ENCODE measurements around the gene DLG2. TPM values are rescaled to one million over a fixed set of nuclear protein-coding genes. Genes with fewer than 3 reads are reported as not detected.

Gene DLG2
- total and polyA plus RNA-seq, 3 experiments from 2014 or later: 0.81 to 1.5 (median 1.3) TPM

DNA sequence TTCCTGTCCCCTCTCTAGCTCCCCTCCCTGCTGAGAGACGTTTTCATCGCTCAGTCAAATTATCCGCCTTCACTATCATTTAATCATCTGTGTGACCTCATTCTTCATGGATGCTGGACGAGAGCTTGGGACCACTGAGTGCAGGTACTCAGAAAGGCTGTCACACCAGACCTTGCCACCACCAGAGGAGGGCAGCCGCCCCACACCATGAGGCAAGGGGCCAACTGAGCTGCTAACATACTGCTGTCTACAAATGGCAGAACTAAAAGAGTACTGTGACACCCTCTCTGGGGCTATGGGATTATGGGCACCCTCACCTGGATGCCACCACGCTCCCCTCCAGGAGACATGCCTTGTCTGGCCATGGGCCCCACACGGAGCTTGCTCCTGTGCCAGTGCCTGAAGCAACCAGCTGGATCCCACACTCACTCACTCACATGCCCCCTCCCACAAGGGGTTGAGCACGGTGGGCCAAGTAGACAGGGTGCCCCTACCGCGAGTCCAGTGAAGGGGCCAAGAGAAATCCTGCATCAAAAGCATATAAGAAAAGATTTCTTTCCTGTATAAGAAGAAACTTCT lies 1670.9 kb downstream of the DLG2 start:
- Mint-ChIP-seq H3K4me3 (no peak overlapping the region), H3K4me1 (no peaks in the 10 kb centered on the region), H3K27ac (no peak overlapping the region), H3K9me3 (peaks cover 0 to 8% (median 3%) of the 10 kb centered on the region in 5 donors), H3K36me3 (no peaks in the 10 kb centered on the region), H3K27me3 (peaks cover 0 to 3% of the 10 kb centered on the region in 2 donors)
- no peaks in the 10 kb centered on the region for H3K27me3 ChIP-seq (ENCODE audit: insufficient read depth, low read length, poor library complexity, severe bottlenecking)
- H3K36me3 ChIP-seq (ENCODE audit: insufficient read depth, low read length): no peaks in the 10 kb centered on the region
- DNase-seq: no peak
- CTCF ChIA-PET: no interaction called here
- POLR2A ChIA-PET: no interaction called here
- no peaks in the 10 kb centered on the region for H3K4me1 ChIP-seq (ENCODE audit: insufficient read depth, low read length)
- H3K4me3 ChIP-seq (ENCODE audit: low read length): no peak overlapping the region
- no peak overlapping the region for H3K27ac ChIP-seq (ENCODE audit: low read depth, low read length)
- H3K9me3 ChIP-seq (ENCODE audit: low read length): no peaks in the 10 kb centered on the region

DNA sequence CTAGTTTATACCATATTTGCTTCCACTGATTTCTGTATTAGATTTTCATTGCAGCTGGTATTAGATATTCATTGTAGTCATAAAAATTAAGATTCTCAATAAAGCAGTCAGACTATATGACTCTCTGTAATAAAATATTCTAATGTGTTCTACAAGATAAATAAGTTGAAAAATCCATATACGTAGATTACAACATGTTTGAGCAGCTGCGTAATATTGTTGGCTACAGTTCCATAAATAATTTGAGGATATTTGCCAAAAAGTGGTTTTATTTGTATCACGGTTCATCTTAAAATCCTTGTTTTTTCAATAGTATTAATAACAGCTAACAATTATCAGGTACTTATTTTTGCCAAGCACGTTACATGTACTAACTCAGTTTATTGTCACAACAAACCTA lies 1672.4 kb downstream of the DLG2 start:
- Mint-ChIP-seq H3K4me1 (no peaks in the 10 kb centered on the region), H3K36me3 (no peaks in the 10 kb centered on the region), H3K27me3 (peaks cover 0 to 3% of the 10 kb centered on the region in 2 donors), H3K4me3 (no peak overlapping the region), H3K27ac (no peak overlapping the region), H3K9me3 (peaks cover 0 to 6% (median 3%) of the 10 kb centered on the region in 5 donors)
- H3K9me3 ChIP-seq (ENCODE audit: low read length): no peaks in the 10 kb centered on the region
- no peak overlapping the region for H3K27ac ChIP-seq (ENCODE audit: low read depth, low read length)
- no peaks in the 10 kb centered on the region for H3K27me3 ChIP-seq (ENCODE audit: insufficient read depth, low read length, poor library complexity, severe bottlenecking)
- H3K4me3 ChIP-seq (ENCODE audit: low read length): no peak overlapping the region
- no peaks in the 10 kb centered on the region for H3K4me1 ChIP-seq (ENCODE audit: insufficient read depth, low read length)
- DNase-seq: no peak
- CTCF ChIA-PET: no interaction called here
- POLR2A ChIA-PET: no interaction called here
- H3K36me3 ChIP-seq (ENCODE audit: insufficient read depth, low read length): no peaks in the 10 kb centered on the region

GRCh38 chr11:83951521-83951920 lies 1675.6 kb downstream of the DLG2 start:
- Histone ChIP-seq H3K4me1 (ENCODE audit: insufficient read depth, low read length) (no peaks in the 10 kb centered on the region), H3K27ac (ENCODE audit: low read depth, low read length) (no peak overlapping the region), H3K27me3 (ENCODE audit: insufficient read depth, low read length, poor library complexity, severe bottlenecking) (no peaks in the 10 kb centered on the region), H3K4me3 (ENCODE audit: low read length) (no peak overlapping the region), H3K9me3 (ENCODE audit: low read length) (no peaks in the 10 kb centered on the region), H3K36me3 (ENCODE audit: insufficient read depth, low read length) (no peaks in the 10 kb centered on the region)
- ChIA-PET POLR2A (no interaction called here), CTCF (no interaction called here)
- Mint-ChIP-seq H3K27me3 (no peaks in the 10 kb centered on the region), H3K4me1 (no peaks in the 10 kb centered on the region), H3K36me3 (no peaks in the 10 kb centered on the region), H3K9me3 (peaks cover 0 to 6% (median 2%) of the 10 kb centered on the region in 5 donors), H3K4me3 (no peak overlapping the region), H3K27ac (no peak overlapping the region)
- no peak for DNase-seq

DNA sequence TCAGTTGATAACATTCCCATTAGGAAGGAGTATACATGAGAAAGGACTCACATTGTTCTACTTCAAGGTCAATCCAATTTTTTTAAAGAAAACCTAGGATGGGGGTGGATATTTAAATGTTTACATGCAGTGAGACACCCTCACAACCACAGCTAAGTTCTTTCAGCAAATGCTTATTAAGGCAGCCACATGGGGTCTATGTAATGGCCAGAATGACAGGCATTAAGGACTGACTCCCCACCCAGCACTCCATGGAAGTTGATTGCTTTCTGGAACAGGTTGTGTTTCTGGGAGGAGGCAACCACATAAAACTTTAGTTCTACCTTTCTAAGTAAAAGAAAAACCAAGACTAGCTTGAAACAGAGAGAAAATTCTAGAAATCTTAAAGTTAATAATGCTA lies 1678.9 kb downstream of the DLG2 start:
- no peaks in the 10 kb centered on the region for H3K4me1 Mint-ChIP-seq
- no peak overlapping the region for H3K4me3 Mint-ChIP-seq
- ChIA-PET CTCF (no interaction called here), POLR2A (no interaction called here)
- Histone ChIP-seq H3K27ac (ENCODE audit: low read depth, low read length) (no peak overlapping the region), H3K36me3 (ENCODE audit: insufficient read depth, low read length) (no peaks in the 10 kb centered on the region), H3K4me1 (ENCODE audit: insufficient read depth, low read length) (no peaks in the 10 kb centered on the region), H3K4me3 (ENCODE audit: low read length) (no peak overlapping the region), H3K9me3 (ENCODE audit: low read length) (no peaks in the 10 kb centered on the region), H3K27me3 (ENCODE audit: insufficient read depth, low read length, poor library complexity, severe bottlenecking) (no peaks in the 10 kb centered on the region)
- H3K36me3 Mint-ChIP-seq: no peaks in the 10 kb centered on the region
- no peaks in the 10 kb centered on the region for H3K27me3 Mint-ChIP-seq
- H3K9me3 Mint-ChIP-seq: peaks cover 0 to 19% (median 10%) of the 10 kb centered on the region in 5 donors
- no peak for DNase-seq
- no peak overlapping the region for H3K27ac Mint-ChIP-seq

DNA sequence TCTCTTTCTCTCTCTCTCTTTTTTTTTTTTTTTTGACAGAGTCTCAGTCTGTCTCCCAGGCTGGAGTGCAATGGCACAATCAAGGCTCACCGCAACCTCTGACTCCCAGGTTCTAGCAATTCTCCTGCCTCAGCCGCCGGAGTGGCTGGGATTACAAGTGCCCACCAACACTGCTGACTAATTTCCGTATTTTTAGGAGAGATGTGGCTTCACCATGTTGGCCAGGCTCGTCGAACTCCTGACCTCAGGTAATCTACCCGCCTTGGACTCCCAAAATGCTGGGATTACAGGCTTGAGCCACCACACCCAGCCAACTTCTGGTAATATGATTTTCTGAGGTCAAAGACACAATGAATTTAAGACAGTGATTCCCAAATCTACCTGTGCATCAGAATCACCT lies 1681.2 kb downstream of the DLG2 start:
- no peaks in the 10 kb centered on the region for H3K4me1 ChIP-seq (ENCODE audit: insufficient read depth, low read length)
- no peaks in the 10 kb centered on the region for H3K4me1 Mint-ChIP-seq
- H3K36me3 Mint-ChIP-seq: no peaks in the 10 kb centered on the region
- no peaks in the 10 kb centered on the region for H3K9me3 ChIP-seq (ENCODE audit: low read length)
- no peaks in the 10 kb centered on the region for H3K36me3 ChIP-seq (ENCODE audit: insufficient read depth, low read length)
- peaks cover 0 to 23% (median 12%) of the 10 kb centered on the region in 5 donors for H3K9me3 Mint-ChIP-seq
- CTCF ChIA-PET: no interaction called here
- H3K27ac Mint-ChIP-seq: no peak overlapping the region
- no peak overlapping the region for H3K4me3 ChIP-seq (ENCODE audit: low read length)
- DNase-seq: no peak
- no peaks in the 10 kb centered on the region for H3K27me3 ChIP-seq (ENCODE audit: insufficient read depth, low read length, poor library complexity, severe bottlenecking)
- no peak overlapping the region for H3K4me3 Mint-ChIP-seq
- H3K27ac ChIP-seq (ENCODE audit: low read depth, low read length): no peak overlapping the region
- POLR2A ChIA-PET: no interaction called here
- H3K27me3 Mint-ChIP-seq: no peaks in the 10 kb centered on the region

- H3K9me3 Mint-ChIP-seq: peaks cover 4 to 32% (median 11%) of the 10 kb centered on the region in 5 donors
Measured at GRCh38 chr11:83941050-83941449, 1686.1 kb downstream of the DLG2 start.

GRCh38 chr11:83938148-83938547 lies 1689.0 kb downstream of the DLG2 start:
- Mint-ChIP-seq H3K36me3 (no peaks in the 10 kb centered on the region), H3K27ac (no peak overlapping the region), H3K27me3 (no peaks in the 10 kb centered on the region), H3K4me1 (no peaks in the 10 kb centered on the region), H3K9me3 (peaks cover 4 to 21% (median 6%) of the 10 kb centered on the region in 5 donors), H3K4me3 (no peak overlapping the region)
- DNase-seq: no peak
- POLR2A ChIA-PET: no interaction called here
- H3K27ac ChIP-seq (ENCODE audit: low read depth, low read length): no peak overlapping the region
- H3K9me3 ChIP-seq (ENCODE audit: low read length): no peaks in the 10 kb centered on the region
- CTCF ChIA-PET: no interaction called here
- no peak overlapping the region for H3K4me3 ChIP-seq (ENCODE audit: low read length)
- no peaks in the 10 kb centered on the region for H3K4me1 ChIP-seq (ENCODE audit: insufficient read depth, low read length)
- H3K36me3 ChIP-seq (ENCODE audit: insufficient read depth, low read length): no peaks in the 10 kb centered on the region
- H3K27me3 ChIP-seq (ENCODE audit: insufficient read depth, low read length, poor library complexity, severe bottlenecking): no peaks in the 10 kb centered on the region

More at GRCh38 chr11:83941050-83941449, 1686.1 kb downstream of the DLG2 start:
- CTCF ChIA-PET: no interaction called here
- H3K36me3 ChIP-seq (ENCODE audit: insufficient read depth, low read length): no peaks in the 10 kb centered on the region
- H3K27ac ChIP-seq (ENCODE audit: low read depth, low read length): no peak overlapping the region
- no peaks in the 10 kb centered on the region for H3K9me3 ChIP-seq (ENCODE audit: low read length)
- no peak overlapping the region for H3K27ac Mint-ChIP-seq
- POLR2A ChIA-PET: no interaction called here
- H3K36me3 Mint-ChIP-seq: no peaks in the 10 kb centered on the region
- no peaks in the 10 kb centered on the region for H3K4me1 Mint-ChIP-seq
- no peaks in the 10 kb centered on the region for H3K27me3 Mint-ChIP-seq
- no peaks in the 10 kb centered on the region for H3K4me1 ChIP-seq (ENCODE audit: insufficient read depth, low read length)
- DNase-seq: no peak
- no peak overlapping the region for H3K4me3 Mint-ChIP-seq
- H3K27me3 ChIP-seq (ENCODE audit: insufficient read depth, low read length, poor library complexity, severe bottlenecking): no peaks in the 10 kb centered on the region
- no peak overlapping the region for H3K4me3 ChIP-seq (ENCODE audit: low read length)

DNA sequence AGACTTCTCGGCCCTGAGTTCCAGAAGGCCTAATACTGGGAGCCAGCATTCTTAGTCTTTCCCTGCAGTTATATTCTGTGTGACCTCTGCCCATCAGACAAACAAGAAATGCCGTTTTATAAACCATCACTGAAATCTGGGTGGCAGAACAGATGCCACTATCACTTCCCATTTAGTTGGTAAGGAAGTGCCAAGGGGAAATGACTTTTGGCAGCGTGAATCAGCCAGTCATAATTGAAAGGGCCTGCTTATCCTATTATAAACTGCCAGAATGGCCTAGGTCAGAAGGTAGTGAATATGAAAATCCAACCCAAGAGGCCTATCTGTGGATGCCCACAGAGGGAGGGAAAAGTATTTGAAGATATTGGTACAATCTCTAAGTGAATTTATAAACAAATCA lies 1694.1 kb downstream of the DLG2 start:
- ChIA-PET POLR2A (no interaction called here), CTCF (no interaction called here)
- no peak overlapping the region for H3K4me3 ChIP-seq (ENCODE audit: low read length)
- no peaks in the 10 kb centered on the region for H3K4me1 Mint-ChIP-seq
- no peak overlapping the region for H3K27ac ChIP-seq (ENCODE audit: low read depth, low read length)
- H3K4me3 Mint-ChIP-seq: no peak overlapping the region
- no peaks in the 10 kb centered on the region for H3K9me3 ChIP-seq (ENCODE audit: low read length)
- DNase-seq: no peak
- H3K27me3 Mint-ChIP-seq: no peaks in the 10 kb centered on the region
- no peaks in the 10 kb centered on the region for H3K36me3 Mint-ChIP-seq
- H3K27ac Mint-ChIP-seq: no peak overlapping the region
- peaks cover under 1 to 16% (median 4%) of the 10 kb centered on the region in 5 donors for H3K9me3 Mint-ChIP-seq
- no peaks in the 10 kb centered on the region for H3K4me1 ChIP-seq (ENCODE audit: insufficient read depth, low read length)
- H3K36me3 ChIP-seq (ENCODE audit: insufficient read depth, low read length): no peaks in the 10 kb centered on the region
- H3K27me3 ChIP-seq (ENCODE audit: insufficient read depth, low read length, poor library complexity, severe bottlenecking): no peaks in the 10 kb centered on the region

GRCh38 chr11:83927422-83927821 lies 1699.7 kb downstream of the DLG2 start:
- no peaks in the 10 kb centered on the region for H3K4me1 ChIP-seq (ENCODE audit: insufficient read depth, low read length)
- Mint-ChIP-seq H3K9me3 (peaks cover 0 to 7% (median 2%) of the 10 kb centered on the region in 5 donors), H3K36me3 (no peaks in the 10 kb centered on the region), H3K27me3 (no peaks in the 10 kb centered on the region), H3K27ac (no peak overlapping the region), H3K4me3 (no peak overlapping the region), H3K4me1 (no peaks in the 10 kb centered on the region)
- no peaks in the 10 kb centered on the region for H3K36me3 ChIP-seq (ENCODE audit: insufficient read depth, low read length)
- no peak overlapping the region for H3K27ac ChIP-seq (ENCODE audit: low read depth, low read length)
- ChIA-PET POLR2A (no interaction called here), CTCF (no interaction called here)
- no peak overlapping the region for H3K4me3 ChIP-seq (ENCODE audit: low read length)
- no peaks in the 10 kb centered on the region for H3K9me3 ChIP-seq (ENCODE audit: low read length)
- H3K27me3 ChIP-seq (ENCODE audit: insufficient read depth, low read length, poor library complexity, severe bottlenecking): no peaks in the 10 kb centered on the region
- DNase-seq: no peak
